ENCODE results near the gene NTRK3.
"Not testable (repeated sequence)": the region's sequence is repeated elsewhere in the genome, so short reads cannot be mapped to it uniquely, and the experiment has no call there.

Gene NTRK3

GRCh38 chr15:88077296-88078020, 179.1 kb downstream of the NTRK3 start:
- TF ChIP-seq CTCF (IDR thresholded peaks at IDR 0.05; ENCODE audit: control insufficient read depth, extremely low read depth, insufficient read depth): no peak
- no peak for DNase-seq (ENCODE audit: low read depth)
- no peak overlapping the region for H3K4me3 ChIP-seq (ENCODE audit: low read depth, low read length)

GRCh38 chr15:88076328-88076727, 180.2 kb downstream of the NTRK3 start:
- no peak overlapping the region for H3K4me3 ChIP-seq (ENCODE audit: low read depth, low read length)
- no peak for DNase-seq (ENCODE audit: low read depth)
- TF ChIP-seq CTCF (IDR thresholded peaks at IDR 0.05; ENCODE audit: control insufficient read depth, extremely low read depth, insufficient read depth): no peak

DNA sequence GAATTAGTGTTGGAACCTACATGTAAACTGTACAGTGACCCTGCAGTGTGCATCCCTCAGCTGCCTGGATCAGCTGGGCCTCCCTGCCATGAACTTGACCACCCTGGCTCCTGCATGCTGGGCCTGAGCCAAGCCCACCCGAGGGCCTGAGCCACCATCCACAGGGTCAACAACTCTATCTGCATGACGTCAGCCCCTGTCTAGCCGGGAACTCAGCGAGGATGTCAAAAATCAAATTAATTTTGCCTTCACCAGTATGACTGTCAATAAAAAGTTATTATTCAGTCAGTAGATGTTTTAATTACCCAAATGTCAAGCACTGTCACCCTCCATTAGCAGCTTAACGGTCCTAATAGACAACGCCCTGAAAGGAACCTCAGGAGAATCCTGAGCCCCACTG, 181.4 kb downstream of the NTRK3 start:
- no peak for DNase-seq (ENCODE audit: low read depth)
- H3K4me3 ChIP-seq (ENCODE audit: low read depth, low read length): no peak overlapping the region
- no peak for TF ChIP-seq CTCF (IDR thresholded peaks at IDR 0.05; ENCODE audit: control insufficient read depth, extremely low read depth, insufficient read depth)

DNA sequence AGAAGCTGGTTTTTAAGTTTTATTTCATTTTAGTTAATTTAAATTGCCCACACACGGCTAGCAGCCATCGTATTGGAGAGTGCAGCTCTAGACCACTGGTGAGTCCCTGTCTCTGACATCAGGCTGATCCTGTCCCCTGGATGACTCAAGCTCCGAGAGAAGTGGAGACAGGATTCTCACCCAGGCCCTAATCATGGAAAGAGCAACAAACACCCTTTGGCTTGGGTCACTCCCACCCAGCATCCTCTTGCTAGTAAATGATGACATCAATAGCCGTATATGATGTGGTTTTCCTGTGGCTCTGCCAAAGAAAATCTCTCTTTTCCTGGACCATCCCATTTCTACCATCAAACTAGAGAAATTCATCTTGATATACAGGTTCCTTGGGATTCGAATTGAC, 182.2 kb downstream of the NTRK3 start:
- no peak for DNase-seq (ENCODE audit: low read depth)
- H3K4me3 ChIP-seq (ENCODE audit: low read depth, low read length): no peak overlapping the region

DNA sequence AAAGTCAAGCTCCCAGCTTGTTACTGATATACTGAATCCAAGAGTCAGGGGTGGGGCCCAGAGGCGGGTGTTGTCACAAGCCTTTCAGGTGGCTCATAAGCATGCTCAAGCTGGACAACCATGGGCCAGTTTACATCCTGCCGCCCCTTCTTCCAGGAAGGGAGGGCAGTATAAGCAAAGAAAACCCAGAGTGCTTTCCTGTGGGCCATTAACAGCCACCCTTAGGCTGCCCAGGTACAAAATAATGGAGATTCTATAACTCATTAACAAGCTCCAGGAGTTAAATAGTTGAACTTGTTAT, 183.2 kb downstream of the NTRK3 start:
- TF ChIP-seq CTCF (IDR thresholded peaks at IDR 0.05; ENCODE audit: control insufficient read depth, extremely low read depth, insufficient read depth): no peak
- H3K4me3 ChIP-seq (ENCODE audit: low read depth, low read length): no peak overlapping the region
- DNase-seq (ENCODE audit: low read depth): no peak

More for the DNA sequence above, 182.2 kb downstream of the NTRK3 start:
- TF ChIP-seq CTCF (IDR thresholded peaks at IDR 0.05; ENCODE audit: control insufficient read depth, extremely low read depth, insufficient read depth): no peak

GRCh38 chr15:88072598-88073390, 183.7 kb downstream of the NTRK3 start:
- no peak for TF ChIP-seq CTCF (IDR thresholded peaks at IDR 0.05; ENCODE audit: control insufficient read depth, extremely low read depth, insufficient read depth)
- H3K4me3 ChIP-seq (ENCODE audit: low read depth, low read length): no peak overlapping the region
- no peak for DNase-seq (ENCODE audit: low read depth)

DNA sequence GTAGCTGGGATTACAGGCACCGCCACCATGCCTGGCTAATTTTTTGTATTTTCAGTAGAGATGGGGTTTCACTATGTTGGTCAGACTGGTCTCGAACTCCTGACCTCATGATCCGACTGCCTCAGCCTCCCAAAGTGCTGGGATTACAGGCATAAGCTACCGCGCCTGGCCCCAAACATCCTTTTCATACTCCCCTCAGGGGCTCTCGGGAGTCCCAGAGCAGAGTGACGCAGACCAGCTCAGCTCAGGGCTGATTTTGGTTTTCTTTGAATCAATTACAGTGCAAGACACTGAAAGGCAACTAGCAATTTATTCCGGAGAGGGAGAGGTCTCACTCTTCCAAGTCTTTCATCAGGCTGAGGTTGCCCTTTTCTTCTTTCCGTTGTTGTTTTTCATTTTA, 184.4 kb downstream of the NTRK3 start:
- H3K4me3 ChIP-seq (ENCODE audit: low read depth, low read length); DNase-seq (ENCODE audit: low read depth): not testable (repeated sequence)
